HepG2 (cell line): ENCODE results near the gene TCF25. TPM values are rescaled to one million over a fixed set of nuclear protein-coding genes. Genes with fewer than 3 reads are reported as not detected.

ENCODE experiments used
- ARNT2 ChIP-seq: sonication (generic); formaldehyde crosslinking; IDR thresholded peaks from 2 replicates; pipeline ENCODE4 v1.8.0; 2022; ENCODE audit warnings: mild to moderate bottlenecking, low read depth, missing genetic modification reagents, moderate library complexity
- FOXA1 ChIP-seq, 2 experiments: fragments of 450-650 bp in 1 of 2; sonication (generic) in 1 of 2; formaldehyde crosslinking in 1 of 2; IDR thresholded peaks; 2 replicates each; pipeline versions ENCODE4 v1.4.0 to v1.6.1; 2016 to 2020; ENCODE audit warnings: missing genetic modification reagents in 1 of 2
- FOXK1 ChIP-seq: sonication (generic); formaldehyde crosslinking; IDR thresholded peaks from 2 replicates; pipeline ENCODE4 v1.4.0; 2020; ENCODE audit warnings: low read depth, missing genetic modification reagents, borderline replicate concordance
- GATA4 ChIP-seq: sonication (generic); IDR thresholded peaks from 2 replicates; pipeline ENCODE4 v1.6.1; 2016; ENCODE audit warnings: antibody characterized with exemption, low read depth, borderline replicate concordance
- JARID2 ChIP-seq: sonication (generic); formaldehyde crosslinking; IDR thresholded peaks from 2 replicates; pipeline ENCODE4 v1.8.1; 2023; ENCODE audit warnings: missing genetic modification reagents, inconsistent platforms; ENCODE audit not compliant: insufficient replicate concordance
- KLF13 ChIP-seq: sonication (generic); formaldehyde crosslinking; IDR thresholded peaks from 2 replicates; pipeline ENCODE4 v1.4.0; 2020; ENCODE audit warnings: mild to moderate bottlenecking, missing genetic modification reagents
- KLF9 ChIP-seq: IDR thresholded peaks from 2 replicates; pipeline ENCODE4 v1.6.1; 2016; ENCODE audit warnings: low read depth
- THAP7 ChIP-seq: sonication (generic); formaldehyde crosslinking; IDR thresholded peaks from 2 replicates; pipeline ENCODE4 v1.8.1; 2023; ENCODE audit warnings: mild to moderate bottlenecking, missing genetic modification reagents
- ZBTB7B ChIP-seq: sonication (generic); formaldehyde crosslinking; IDR thresholded peaks from 2 replicates; pipeline ENCODE4 v1.4.0; 2020; ENCODE audit warnings: missing genetic modification reagents
- ZFP1 ChIP-seq: IDR thresholded peaks from 2 replicates; pipeline ENCODE4 v1.6.1; 2016
- ZFP62 ChIP-seq: sonication (generic); formaldehyde crosslinking; IDR thresholded peaks from 2 replicates; pipeline ENCODE4 v1.4.0; 2020; ENCODE audit warnings: missing genetic modification reagents
- ZNF124 ChIP-seq: sonication (generic); formaldehyde crosslinking; IDR thresholded peaks from 2 replicates; pipeline ENCODE4 v1.4.0; 2020; ENCODE audit warnings: missing genetic modification reagents
- ZNF136 ChIP-seq: sonication (generic); formaldehyde crosslinking; IDR thresholded peaks from 2 replicates; pipeline ENCODE4 v1.8.1; 2022; ENCODE audit warnings: low read depth, mild to moderate bottlenecking, moderate library complexity, missing genetic modification reagents
- ZNF296 ChIP-seq: sonication (generic); formaldehyde crosslinking; conservative IDR thresholded peaks from 2 replicates; pipeline ENCODE4 v1.5.0; 2020; ENCODE audit warnings: mild to moderate bottlenecking, missing genetic modification reagents
- ZNF317 ChIP-seq: sonication (generic); formaldehyde crosslinking; IDR thresholded peaks from 2 replicates; pipeline ENCODE4 v1.5.0; 2020; ENCODE audit warnings: mild to moderate bottlenecking, missing genetic modification reagents
- ZNF333 ChIP-seq: sonication (generic); formaldehyde crosslinking; IDR thresholded peaks from 2 replicates; pipeline ENCODE4 v1.4.0; 2020; ENCODE audit warnings: mild to moderate bottlenecking, missing genetic modification reagents, borderline replicate concordance
- ZNF543 ChIP-seq: sonication (generic); formaldehyde crosslinking; IDR thresholded peaks from 2 replicates; pipeline ENCODE4 v1.4.0; 2020; ENCODE audit warnings: mild to moderate bottlenecking, missing genetic modification reagents
- ZNF546 ChIP-seq: sonication (generic); formaldehyde crosslinking; conservative IDR thresholded peaks from 2 replicates; pipeline ENCODE4 v1.8.1; 2023; ENCODE audit warnings: mild to moderate bottlenecking, missing genetic modification reagents
- ZNF879 ChIP-seq: sonication (generic); formaldehyde crosslinking; IDR thresholded peaks from 2 replicates; pipeline ENCODE4 v1.8.1; 2023; ENCODE audit warnings: missing genetic modification reagents
- polyA plus RNA-seq, 8 experiments: library from polyadenylated mRNA; depleted of rRNA in 3 of 8; stranded (reverse) in 7 of 8; unstranded in 1 of 8; fragments of >200 nt; fragmentation: Illumina TruSeq in 4 of 8; extraction: Trizol in 4 of 8; gene quantifications; 2 replicates each; pipeline versions ENCODE4 v1.2.1 to v1.2.3, GENCODE V29; 2011 to 2016; ENCODE audit warnings: low read depth in 4 of 8, missing spikeins in 1 of 8, mixed read lengths in 1 of 8; ENCODE audit not compliant: insufficient read depth in 1 of 8
- total RNA-seq, 5 experiments: library from RNA; depleted of rRNA; stranded (reverse); fragments of >200 nt; fragmentation: Illumina TruSeq; extraction: Trizol; gene quantifications; 2 replicates each; pipeline ENCODE4 v1.2.3, GENCODE V29; 2016; ENCODE audit warnings: low read depth in 1 of 5
- TF ChIP-seq, protein P1 (sequence below), 2 experiments: sonication (generic) in 1 of 2; formaldehyde crosslinking in 1 of 2; IDR thresholded peaks; 2 replicates each; pipeline versions ENCODE4 v1.4.0 to v1.6.1; 2018 to 2020; ENCODE audit warnings: missing genetic modification reagents in 2 of 2, borderline replicate concordance in 1 of 2, low read depth in 1 of 2, mild to moderate bottlenecking in 1 of 2, missing biosample characterization in 1 of 2
- TF ChIP-seq, protein P2 (sequence below): IDR thresholded peaks from 2 replicates; pipeline ENCODE4 v1.6.1; 2012; ENCODE audit warnings: inconsistent platforms
- TF ChIP-seq, protein P3 (sequence below): sonication (generic); formaldehyde crosslinking; IDR thresholded peaks from 2 replicates; pipeline ENCODE4 v1.5.1; 2020; ENCODE audit warnings: mild to moderate bottlenecking, moderate library complexity, missing genetic modification reagents
- TF ChIP-seq, protein P4 (sequence below): sonication (generic); formaldehyde crosslinking; IDR thresholded peaks from 2 replicates; pipeline ENCODE4 v1.4.0; 2020; ENCODE audit warnings: missing genetic modification reagents

TCF25 gene
- total and polyA plus RNA-seq, 2 of the 13 experiments (the other 11 are each of a cell fraction or from before 2014, with no cell fraction given), result 138 to 206 TPM

DNA sequence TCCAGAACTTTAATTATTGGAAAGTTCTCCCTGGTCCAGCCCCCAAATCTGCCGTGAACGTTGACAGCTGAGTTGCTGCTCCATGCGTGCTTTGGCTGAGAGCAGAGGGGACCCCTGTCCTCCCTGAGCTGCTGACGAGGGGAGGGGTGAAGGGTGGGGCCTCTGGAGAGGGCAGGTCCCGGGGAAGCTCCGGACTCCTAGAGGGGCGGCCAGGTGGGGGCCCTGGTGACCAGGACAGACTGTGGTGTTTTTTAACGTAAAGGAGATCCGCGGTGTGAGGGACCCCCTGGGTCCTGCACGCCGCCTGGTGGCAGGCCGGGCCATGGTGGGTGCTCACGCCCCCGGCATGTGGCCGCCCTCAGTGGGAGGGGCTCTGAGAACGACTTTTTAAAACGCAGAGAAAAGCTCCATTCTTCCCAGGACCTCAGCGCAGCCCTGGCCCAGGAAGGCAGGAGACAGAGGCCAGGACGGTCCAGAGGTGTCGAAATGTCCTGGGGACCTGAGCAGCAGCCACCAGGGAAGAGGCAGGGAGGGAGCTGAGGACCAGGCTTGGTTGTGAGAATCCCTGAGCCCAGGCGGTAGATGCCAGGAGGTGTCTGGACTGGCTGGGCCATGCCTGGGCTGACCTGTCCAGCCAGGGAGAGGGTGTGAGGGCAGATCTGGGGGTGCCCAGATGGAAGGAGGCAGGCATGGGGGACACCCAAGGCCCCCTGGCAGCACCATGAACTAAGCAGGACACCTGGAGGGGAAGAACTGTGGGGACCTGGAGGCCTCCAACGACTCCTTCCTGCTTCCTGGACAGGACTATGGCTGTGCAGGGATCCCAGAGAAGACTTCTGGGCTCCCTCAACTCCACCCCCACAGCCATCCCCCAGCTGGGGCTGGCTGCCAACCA lies 45.3 kb downstream of the TCF25 start, which contains the start of gene MC1R (continued):
- peak; percentile 74; the same call in 1 of the 2 replicates for TF ChIP-seq ZNF317 (CRISPR knock-in tag)
- no peak for TF ChIP-seq FOXK1 (CRISPR knock-in tag)
- TF ChIP-seq ZFP62, result no peak
- peak; percentile 69; the same call in 1 of the 2 replicates for TF ChIP-seq ZNF124 (CRISPR knock-in tag)
- peak; percentile 100 for TF ChIP-seq ZBTB7B (CRISPR knock-in tag)
- TF ChIP-seq KLF13 (CRISPR knock-in tag), result no peak
- peak; percentile 82 for TF ChIP-seq ARNT2 (CRISPR knock-in tag)
- TF ChIP-seq, protein P1, sequence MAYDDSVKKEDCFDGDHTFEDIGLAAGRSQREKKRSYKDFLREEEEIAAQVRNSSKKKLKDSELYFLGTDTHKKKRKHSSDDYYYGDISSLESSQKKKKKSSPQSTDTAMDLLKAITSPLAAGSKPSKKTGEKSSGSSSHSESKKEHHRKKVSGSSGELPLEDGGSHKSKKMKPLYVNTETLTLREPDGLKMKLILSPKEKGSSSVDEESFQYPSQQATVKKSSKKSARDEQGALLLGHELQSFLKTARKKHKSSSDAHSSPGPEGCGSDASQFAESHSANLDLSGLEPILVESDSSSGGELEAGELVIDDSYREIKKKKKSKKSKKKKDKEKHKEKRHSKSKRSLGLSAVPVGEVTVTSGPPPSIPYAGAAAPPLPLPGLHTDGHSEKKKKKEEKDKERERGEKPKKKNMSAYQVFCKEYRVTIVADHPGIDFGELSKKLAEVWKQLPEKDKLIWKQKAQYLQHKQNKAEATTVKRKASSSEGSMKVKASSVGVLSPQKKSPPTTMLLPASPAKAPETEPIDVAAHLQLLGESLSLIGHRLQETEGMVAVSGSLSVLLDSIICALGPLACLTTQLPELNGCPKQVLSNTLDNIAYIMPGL (CRISPR knock-in tag; IDR thresholded peaks at IDR 0.05; ENCODE audit: borderline replicate concordance in 1 of 2, low read depth in 1 of 2), result peak; percentile 67 to 92; a peak in 3 of 4 replicates
- no peak for TF ChIP-seq ZNF296 (CRISPR knock-in tag)
- TF ChIP-seq, protein P2, sequence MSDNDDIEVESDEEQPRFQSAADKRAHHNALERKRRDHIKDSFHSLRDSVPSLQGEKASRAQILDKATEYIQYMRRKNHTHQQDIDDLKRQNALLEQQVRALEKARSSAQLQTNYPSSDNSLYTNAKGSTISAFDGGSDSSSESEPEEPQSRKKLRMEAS, result no peak
- TF ChIP-seq ZNF136, result no peak; the same call in 1 of the 2 replicates
- TF ChIP-seq, protein P3, sequence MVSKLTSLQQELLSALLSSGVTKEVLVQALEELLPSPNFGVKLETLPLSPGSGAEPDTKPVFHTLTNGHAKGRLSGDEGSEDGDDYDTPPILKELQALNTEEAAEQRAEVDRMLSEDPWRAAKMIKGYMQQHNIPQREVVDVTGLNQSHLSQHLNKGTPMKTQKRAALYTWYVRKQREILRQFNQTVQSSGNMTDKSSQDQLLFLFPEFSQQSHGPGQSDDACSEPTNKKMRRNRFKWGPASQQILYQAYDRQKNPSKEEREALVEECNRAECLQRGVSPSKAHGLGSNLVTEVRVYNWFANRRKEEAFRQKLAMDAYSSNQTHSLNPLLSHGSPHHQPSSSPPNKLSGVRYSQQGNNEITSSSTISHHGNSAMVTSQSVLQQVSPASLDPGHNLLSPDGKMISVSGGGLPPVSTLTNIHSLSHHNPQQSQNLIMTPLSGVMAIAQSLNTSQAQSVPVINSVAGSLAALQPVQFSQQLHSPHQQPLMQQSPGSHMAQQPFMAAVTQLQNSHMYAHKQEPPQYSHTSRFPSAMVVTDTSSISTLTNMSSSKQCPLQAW, result peak; percentile 60; the same call in 1 of the 2 replicates
- TF ChIP-seq KLF9 (CRISPR knock-in tag), result no peak; the same call in 1 of the 2 replicates
- peak; percentile 47; the same call in 1 of the 2 replicates for TF ChIP-seq GATA4
- TF ChIP-seq JARID2 (CRISPR knock-in tag), result no peak
- no peak; the same call in 1 of the 2 replicates for TF ChIP-seq ZFP1 (CRISPR knock-in tag)
- no peak for TF ChIP-seq FOXA1 (IDR thresholded peaks at IDR 0.05)
- TF ChIP-seq FOXA1 (CRISPR knock-in tag; IDR thresholded peaks at IDR 0.05), result no peak
- TF ChIP-seq ZNF546 (CRISPR knock-in tag), result no peak
- TF ChIP-seq, protein P4, sequence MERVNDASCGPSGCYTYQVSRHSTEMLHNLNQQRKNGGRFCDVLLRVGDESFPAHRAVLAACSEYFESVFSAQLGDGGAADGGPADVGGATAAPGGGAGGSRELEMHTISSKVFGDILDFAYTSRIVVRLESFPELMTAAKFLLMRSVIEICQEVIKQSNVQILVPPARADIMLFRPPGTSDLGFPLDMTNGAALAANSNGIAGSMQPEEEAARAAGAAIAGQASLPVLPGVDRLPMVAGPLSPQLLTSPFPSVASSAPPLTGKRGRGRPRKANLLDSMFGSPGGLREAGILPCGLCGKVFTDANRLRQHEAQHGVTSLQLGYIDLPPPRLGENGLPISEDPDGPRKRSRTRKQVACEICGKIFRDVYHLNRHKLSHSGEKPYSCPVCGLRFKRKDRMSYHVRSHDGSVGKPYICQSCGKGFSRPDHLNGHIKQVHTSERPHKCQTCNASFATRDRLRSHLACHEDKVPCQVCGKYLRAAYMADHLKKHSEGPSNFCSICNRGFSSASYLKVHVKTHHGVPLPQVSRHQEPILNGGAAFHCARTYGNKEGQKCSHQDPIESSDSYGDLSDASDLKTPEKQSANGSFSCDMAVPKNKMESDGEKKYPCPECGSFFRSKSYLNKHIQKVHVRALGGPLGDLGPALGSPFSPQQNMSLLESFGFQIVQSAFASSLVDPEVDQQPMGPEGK (CRISPR knock-in tag), result peak; percentile 98
- 0 out of 2 replicates have a peak, but pooled peaks have one; percentile 46 for TF ChIP-seq ZNF333
- TF ChIP-seq THAP7 (CRISPR knock-in tag), result 0 out of 2 replicates have a peak, but pooled peaks have one; percentile 21
- TF ChIP-seq ZNF879 (CRISPR knock-in tag), result no peak
- peak; percentile 29; the same call in 1 of the 2 replicates for TF ChIP-seq ZNF543 (CRISPR knock-in tag)
